ENCODE results near the gene MTX3. TPM values are rescaled to one million over a fixed set of nuclear protein-coding genes. Genes with fewer than 3 reads are reported as not detected.

Gene MTX3
- polyA plus RNA-seq, 1 of the 3 experiments (the other 2 are of a cell fraction) = 6.8 TPM

GRCh38 chr5:79936646-79937216, 54.3 kb downstream of the MTX3 start:
- no peak overlapping the region for H2AFZ ChIP-seq (ENCODE audit: low read depth)
- H3K36me3 ChIP-seq (replicated peaks in 1 of 2; ENCODE audit: control insufficient read depth in 1 of 2, insufficient read depth in 2 of 2, low read length in 1 of 2) = no peaks in the 10 kb centered on the region
- H3K9ac ChIP-seq = no peak overlapping the region
- no peak overlapping the region for H3K27ac ChIP-seq (ENCODE audit: low read depth in 2 of 2, low read length in 1 of 2)
- ChIA-PET POLR2A (no interaction called here), CTCF (no interaction called here)
- H3K4me2 ChIP-seq = no peak overlapping the region
- no peak overlapping the region for H3K4me3 ChIP-seq (ENCODE audit: low read depth in 2 of 2, low read length in 1 of 2)
- no peaks in the 10 kb centered on the region for H3K27me3 ChIP-seq (ENCODE audit: insufficient read depth)
- 44% methylated on average over 3 of the region's 3 CpGs for WGBS (ENCODE audit: low lambda C conversion rate)
- no peak for TF ChIP-seq MXI1 (IDR thresholded peaks at IDR 0.05; ENCODE audit: low read depth, low read length)
- no peaks in the 10 kb centered on the region for H3K4me1 ChIP-seq (ENCODE audit: control insufficient read depth in 1 of 2, insufficient read depth in 2 of 2, low read depth in 1 of 2, low read length in 1 of 2)
- DNase-seq = no peak
- H3K9me2 ChIP-seq = no peaks in the 10 kb centered on the region
- H3F3A ChIP-seq (replicated peaks; ENCODE audit: insufficient read depth) = no peaks in the 10 kb centered on the region
- no peaks in the 10 kb centered on the region for H3K79me2 ChIP-seq (ENCODE audit: insufficient read depth)
- no peaks in the 10 kb centered on the region for H3K9me3 ChIP-seq
- H4K20me1 ChIP-seq (ENCODE audit: insufficient read depth) = no peaks in the 10 kb centered on the region

- no peak for DNase-seq
- H3K27me3 ChIP-seq (ENCODE audit: insufficient read depth) = no peaks in the 10 kb centered on the region
- no peak overlapping the region for H3K9ac ChIP-seq
- no peak overlapping the region for H3K4me2 ChIP-seq
- H3F3A ChIP-seq (replicated peaks; ENCODE audit: insufficient read depth) = no peaks in the 10 kb centered on the region
- H3K27ac ChIP-seq (ENCODE audit: low read depth in 2 of 2, low read length in 1 of 2) = no peak overlapping the region
- POLR2A ChIA-PET = no interaction called here
- no peaks in the 10 kb centered on the region for H3K9me3 ChIP-seq
- no peaks in the 10 kb centered on the region for H3K9me2 ChIP-seq
- no peak overlapping the region for H2AFZ ChIP-seq (ENCODE audit: low read depth)
- H4K20me1 ChIP-seq (ENCODE audit: insufficient read depth) = no peaks in the 10 kb centered on the region
- TF ChIP-seq, protein P1, sequence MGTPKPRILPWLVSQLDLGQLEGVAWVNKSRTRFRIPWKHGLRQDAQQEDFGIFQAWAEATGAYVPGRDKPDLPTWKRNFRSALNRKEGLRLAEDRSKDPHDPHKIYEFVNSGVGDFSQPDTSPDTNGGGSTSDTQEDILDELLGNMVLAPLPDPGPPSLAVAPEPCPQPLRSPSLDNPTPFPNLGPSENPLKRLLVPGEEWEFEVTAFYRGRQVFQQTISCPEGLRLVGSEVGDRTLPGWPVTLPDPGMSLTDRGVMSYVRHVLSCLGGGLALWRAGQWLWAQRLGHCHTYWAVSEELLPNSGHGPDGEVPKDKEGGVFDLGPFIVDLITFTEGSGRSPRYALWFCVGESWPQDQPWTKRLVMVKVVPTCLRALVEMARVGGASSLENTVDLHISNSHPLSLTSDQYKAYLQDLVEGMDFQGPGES (IDR thresholded peaks at IDR 0.05; ENCODE audit: low read depth, low read length) = no peak
- TF ChIP-seq RXRA (IDR thresholded peaks at IDR 0.05; ENCODE audit: borderline replicate concordance, low read depth) (no peak), MXI1 (IDR thresholded peaks at IDR 0.05; ENCODE audit: low read depth, low read length) (no peak), CTCF (IDR thresholded peaks at IDR 0.05) (no peak), FOSL2 (IDR thresholded peaks at IDR 0.05; ENCODE audit: borderline replicate concordance, low read depth) (no peak), TCF12 (IDR thresholded peaks at IDR 0.05) (no peak), TEAD4 (IDR thresholded peaks at IDR 0.05; ENCODE audit: borderline replicate concordance, insufficient read depth) (no peak), GATA2 (CRISPR knock-in tag; IDR thresholded peaks at IDR 0.05) (no peak), TAF1 (IDR thresholded peaks at IDR 0.05; ENCODE audit: borderline replicate concordance, low read depth, low read length) (no peak), PBX3 (IDR thresholded peaks at IDR 0.05) (no peak), RAD21 (IDR thresholded peaks at IDR 0.05; ENCODE audit: low read length) (no peak)
- no peak overlapping the region for H3K4me3 ChIP-seq (ENCODE audit: low read depth in 2 of 2, low read length in 1 of 2)
- WGBS (ENCODE audit: low lambda C conversion rate) = 68% methylated on average over 4 of the region's 4 CpGs
- H3K36me3 ChIP-seq (replicated peaks in 1 of 2; ENCODE audit: control insufficient read depth in 1 of 2, insufficient read depth in 2 of 2, low read length in 1 of 2) = no peaks in the 10 kb centered on the region
- no peaks in the 10 kb centered on the region for H3K4me1 ChIP-seq (ENCODE audit: control insufficient read depth in 1 of 2, insufficient read depth in 2 of 2, low read depth in 1 of 2, low read length in 1 of 2)
- no peaks in the 10 kb centered on the region for H3K79me2 ChIP-seq (ENCODE audit: insufficient read depth)
- CTCF ChIA-PET = interaction anchor here (0.8 to 1.4 kb wide), 2 partner anchors 10 to 233 kb away, joined by 3 read pairs; no protein-coding TSS in a partner anchor
These were observed 54.9 kb downstream of the MTX3 start for GRCh38 chr5:79936002-79936645.

Data from SK-N-SH (cell line).